Measurements from ENCODE around the gene CUL4A.
A peak's percentile ranks its signal among the peaks of the same experiment; 100 is the strongest.
"Not testable (repeated sequence)": the region's sequence is repeated elsewhere in the genome, so short reads cannot be mapped to it uniquely, and the experiment has no call there.

The CUL4A gene

DNA sequence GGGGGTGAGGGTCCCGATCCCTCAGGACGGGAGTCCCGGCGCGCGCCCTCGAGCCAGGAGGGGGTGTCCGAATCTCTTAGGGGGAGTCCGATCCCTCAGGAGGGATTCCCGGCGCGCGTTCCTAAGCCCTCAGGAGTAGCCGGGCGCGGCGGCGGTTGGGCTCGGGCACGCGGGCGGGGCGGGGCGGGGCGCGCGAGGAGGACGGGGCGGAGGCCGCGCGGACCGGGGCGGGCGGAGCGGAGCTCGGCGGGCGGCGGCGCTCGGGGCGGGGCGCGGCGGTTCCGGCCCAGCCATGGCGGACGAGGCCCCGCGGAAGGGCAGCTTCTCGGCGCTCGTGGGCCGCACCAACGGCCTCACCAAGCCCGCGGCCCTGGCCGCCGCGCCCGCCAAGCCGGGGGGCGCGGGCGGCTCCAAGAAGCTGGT, at the start of gene CUL4A:
CUL4A (plus strand) TSS at position 278 of the 423 bp plus-strand sequence; CDS start at position 293, 15 bp downstream.
- peak; percentile 55 to 62 (median 61) for DNase-seq (ENCODE audit: low read depth in 3 of 3)

DNA sequence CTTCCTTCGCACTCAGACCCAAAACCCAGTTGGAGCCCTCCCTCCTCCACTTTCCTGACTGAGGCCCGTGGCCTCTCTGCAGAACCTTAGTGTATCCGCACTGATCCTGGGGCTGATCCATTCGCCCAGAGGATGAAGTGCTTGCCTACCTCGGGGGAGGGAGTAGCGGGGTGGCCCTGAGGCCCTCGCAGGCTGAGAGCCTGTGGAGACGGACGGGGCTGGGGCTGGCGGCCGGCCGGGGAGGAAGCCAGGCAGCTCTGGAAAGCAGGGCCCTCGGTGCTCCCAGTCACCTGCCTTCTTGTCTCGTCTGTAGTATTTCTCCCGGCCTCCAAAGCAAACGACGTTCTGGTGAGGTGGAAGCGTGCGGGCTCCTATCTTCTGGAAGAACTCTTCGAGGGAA, 49.7 kb upstream of the CUL4A start:
- DNase-seq (ENCODE audit: low read depth in 3 of 3): no peak

DNA sequence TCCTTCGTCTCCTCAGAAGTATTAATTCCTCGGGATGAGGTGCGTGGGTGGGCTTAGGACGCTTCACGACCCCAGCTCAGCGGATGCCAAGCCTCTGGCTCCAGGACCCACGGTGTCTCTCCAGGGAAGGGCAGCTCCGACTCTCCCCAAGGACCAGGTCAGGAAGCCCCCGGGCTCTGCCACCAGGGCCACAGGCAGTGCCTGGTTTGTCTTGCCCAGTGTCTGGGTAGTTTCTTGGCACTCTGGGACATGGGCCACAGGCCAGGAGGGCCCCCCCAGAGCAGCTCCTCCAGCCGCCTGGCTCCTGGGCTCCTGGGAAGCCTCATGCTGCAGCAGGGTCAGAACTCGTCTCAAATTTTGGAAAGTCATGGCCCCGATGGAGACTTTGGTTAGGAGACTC, 48.4 kb upstream of the CUL4A start:
- no peak for DNase-seq (ENCODE audit: low read depth in 3 of 3)

DNA sequence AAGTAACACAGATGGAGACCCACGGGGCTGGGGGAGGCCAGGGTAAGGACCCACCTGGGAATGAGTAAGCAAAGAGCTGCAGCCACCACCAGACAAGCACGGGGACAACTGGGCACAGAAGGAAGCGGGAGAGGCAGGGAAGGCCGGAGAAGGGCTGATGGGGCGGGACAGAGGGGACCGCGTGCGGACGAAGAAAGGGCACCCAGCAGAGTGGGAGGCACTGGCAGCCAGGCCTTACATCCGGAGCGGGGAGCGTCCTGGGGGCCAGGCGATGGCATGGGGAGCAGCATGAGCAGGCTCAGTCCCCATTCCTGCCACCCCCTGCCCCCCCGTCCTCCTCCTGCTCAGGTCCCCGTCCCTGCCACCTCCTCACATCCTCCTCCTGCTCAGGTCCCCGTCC, 48.0 kb upstream of the CUL4A start:
- DNase-seq (ENCODE audit: low read depth in 3 of 3): no peak

DNA sequence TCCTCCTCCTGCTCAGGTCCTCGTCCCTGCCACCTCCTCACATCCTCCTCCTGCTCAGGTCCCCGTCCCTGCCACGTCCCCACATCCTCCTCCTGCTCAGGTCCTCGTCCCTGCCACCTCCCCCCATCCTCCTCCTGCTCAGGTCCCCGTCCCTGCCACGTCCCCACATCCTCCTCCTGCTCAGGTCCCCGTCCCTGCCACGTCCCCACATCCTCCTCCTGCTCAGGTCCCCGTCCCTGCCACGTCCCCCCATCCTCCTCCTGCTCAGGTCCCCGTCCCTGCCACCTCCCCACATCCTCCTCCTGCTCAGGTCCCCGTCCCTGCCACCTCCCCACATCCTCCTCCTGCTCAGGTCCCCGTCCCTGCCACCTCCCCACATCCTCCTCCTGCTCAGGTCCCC, 47.4 kb upstream of the CUL4A start:
- not testable (repeated sequence) for DNase-seq (ENCODE audit: low read depth in 3 of 3)

DNA sequence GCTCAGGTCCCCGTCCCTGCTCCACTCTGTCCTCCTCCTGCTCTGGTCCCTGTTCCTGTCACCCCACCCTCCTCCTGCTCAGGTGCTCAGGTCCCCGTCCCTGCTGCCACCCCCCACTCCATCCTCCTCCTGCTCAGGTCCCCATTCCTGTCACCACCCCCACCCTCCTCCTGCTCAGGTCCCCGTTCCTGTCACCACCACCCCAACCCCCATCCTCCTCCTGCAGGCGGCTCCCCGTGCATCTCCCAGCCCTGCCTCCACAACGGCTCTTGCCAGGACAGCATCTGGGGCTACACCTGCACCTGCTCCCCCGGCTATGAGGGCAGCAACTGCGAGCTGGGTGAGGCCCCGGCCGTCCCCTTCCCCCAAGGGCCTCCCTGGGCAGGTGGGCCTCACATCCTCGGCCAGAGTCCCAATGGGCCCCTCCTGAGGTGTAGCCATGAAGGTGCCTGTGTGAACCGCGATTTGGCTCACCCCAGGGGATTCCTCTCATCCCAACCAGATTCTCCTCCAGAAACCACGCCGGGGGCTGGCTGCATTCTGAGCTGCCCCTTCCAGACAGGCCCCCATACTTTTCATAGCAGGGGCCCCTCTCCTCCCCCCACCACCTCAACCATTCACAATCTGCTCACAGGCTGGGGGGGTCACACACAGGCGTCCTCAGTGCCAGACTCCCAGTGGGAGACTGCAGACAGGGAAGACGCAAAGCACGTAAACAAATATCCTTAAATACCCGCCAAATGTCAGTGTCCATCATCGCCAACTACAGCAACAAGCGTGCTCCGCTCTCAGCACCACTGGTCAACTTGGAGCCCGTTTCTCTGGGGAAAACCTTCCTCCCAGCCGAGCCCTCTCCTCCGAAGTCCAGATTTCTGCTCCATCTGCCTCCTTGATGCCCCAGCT, 46.4 kb upstream of the CUL4A start:
- DNase-seq (ENCODE audit: low read depth in 3 of 3): no peak

DNA sequence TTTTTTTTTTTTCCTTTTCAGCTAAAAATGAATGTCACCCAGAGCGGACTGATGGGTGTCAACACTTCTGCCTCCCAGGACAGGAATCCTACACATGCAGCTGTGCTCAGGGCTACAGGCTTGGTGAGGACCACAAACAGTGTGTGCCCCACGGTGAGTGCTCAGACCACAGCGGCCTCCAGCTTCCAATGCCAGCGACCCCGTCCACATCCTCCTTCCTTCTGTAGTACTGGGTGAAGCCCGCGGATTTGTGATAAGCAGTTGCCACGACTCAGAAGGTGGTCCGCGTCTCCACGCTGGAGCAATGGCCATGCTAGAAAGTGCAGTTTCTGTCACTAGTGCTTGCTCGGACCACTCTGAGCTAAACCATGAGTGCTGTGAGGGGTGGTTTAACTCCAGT, 44.9 kb upstream of the CUL4A start:
- no peak for DNase-seq (ENCODE audit: low read depth in 3 of 3)

DNA sequence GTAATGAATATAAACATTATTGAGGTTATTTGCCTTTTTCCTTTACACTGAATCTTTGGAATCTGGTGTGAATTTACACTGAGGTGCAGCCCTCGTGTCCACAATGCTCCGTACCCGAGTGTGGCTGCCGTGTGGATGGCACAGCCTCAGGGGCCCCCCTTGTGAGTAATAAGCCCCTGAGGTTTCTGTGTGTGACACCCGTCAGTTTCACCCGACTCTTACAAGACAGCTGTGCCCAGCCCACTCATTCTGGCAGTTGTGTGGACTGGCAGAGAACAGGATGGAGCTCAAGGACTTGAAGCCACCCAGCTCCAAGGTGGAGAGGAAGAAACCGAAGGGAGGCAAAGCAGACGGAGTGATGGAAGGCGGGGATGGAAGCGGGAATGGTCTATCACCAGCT, 43.1 kb upstream of the CUL4A start:
- DNase-seq (ENCODE audit: low read depth in 3 of 3): no peak

DNA sequence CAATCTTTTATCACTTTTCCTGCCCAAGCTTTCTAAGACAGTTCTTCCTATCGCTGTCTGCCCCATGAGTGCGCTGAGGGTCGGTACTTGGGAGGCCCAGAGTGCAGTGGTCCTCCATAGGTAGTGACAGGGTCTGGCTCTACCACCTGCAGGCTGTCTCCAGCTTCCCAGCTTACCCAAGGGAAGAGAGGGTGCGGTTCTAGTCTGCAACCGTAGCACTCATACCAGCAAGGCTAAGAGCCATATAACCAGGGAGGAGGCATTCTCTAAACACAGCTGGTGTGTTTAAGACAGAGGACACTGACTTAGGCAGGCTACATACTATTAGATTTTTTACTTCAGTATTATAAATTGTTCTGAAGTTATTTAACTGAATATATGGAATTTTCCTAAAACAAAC, 42.7 kb upstream of the CUL4A start:
- no peak for DNase-seq (ENCODE audit: low read depth in 3 of 3)

DNA sequence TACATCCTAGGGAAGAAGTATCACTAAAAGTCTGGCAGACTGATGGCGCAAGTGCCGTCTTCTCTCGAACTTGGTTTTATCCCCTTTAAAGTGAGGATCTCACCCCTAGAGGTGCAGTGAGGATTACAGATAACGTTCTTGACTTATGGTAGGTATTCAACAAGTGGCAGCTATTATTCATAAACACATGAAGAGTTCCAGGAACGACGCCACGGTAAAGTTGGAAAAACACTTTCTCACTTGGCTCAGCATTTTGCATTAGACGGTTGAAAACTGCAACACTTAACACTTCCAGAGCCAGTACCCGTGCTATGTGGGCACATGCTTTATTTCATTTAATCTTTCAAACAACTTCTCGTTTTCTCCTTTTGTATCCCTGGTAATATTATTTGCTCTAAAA, 42.3 kb upstream of the CUL4A start:
- no peak for DNase-seq (ENCODE audit: low read depth in 3 of 3)

DNA sequence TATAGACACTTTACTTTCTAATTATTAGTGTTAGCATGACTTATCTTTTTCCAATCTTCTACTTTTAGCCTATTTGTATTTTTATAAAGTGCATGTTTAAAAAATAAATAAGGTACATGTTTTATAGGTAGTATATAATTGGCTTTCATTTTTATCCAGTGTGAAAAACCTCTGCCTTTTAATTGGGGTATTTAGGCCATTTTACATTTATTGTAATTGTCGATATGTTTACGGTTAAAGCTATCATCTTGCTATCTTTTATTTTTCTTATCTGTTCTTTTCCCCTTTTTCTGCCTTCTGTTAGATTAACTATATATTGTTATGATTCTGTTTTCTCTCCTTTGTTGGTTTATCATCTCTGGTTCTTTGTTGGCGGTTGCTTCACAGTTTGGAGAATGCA, 41.8 kb upstream of the CUL4A start:
- no peak for DNase-seq (ENCODE audit: low read depth in 3 of 3)

DNA sequence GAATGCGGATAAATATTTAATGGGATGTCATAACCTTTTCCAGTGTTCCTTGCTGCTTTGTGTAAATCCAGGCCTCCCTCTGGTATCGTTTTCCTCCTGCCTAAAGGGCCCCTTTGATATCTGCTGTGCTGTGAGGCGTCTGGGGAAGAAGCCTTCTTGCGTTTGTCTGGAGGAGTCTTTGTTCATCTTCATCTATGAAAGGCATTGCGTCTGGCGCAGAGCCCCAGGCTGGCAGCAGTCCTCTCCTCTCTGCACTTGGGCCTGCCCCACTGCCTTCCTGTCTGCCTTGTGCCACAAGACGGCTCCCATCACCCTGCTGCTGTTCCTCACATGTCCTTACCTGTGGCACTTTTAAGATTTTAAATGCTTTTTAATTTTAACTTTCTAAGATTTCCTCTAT, 41.2 kb upstream of the CUL4A start:
- no peak for DNase-seq (ENCODE audit: low read depth in 3 of 3)

DNA sequence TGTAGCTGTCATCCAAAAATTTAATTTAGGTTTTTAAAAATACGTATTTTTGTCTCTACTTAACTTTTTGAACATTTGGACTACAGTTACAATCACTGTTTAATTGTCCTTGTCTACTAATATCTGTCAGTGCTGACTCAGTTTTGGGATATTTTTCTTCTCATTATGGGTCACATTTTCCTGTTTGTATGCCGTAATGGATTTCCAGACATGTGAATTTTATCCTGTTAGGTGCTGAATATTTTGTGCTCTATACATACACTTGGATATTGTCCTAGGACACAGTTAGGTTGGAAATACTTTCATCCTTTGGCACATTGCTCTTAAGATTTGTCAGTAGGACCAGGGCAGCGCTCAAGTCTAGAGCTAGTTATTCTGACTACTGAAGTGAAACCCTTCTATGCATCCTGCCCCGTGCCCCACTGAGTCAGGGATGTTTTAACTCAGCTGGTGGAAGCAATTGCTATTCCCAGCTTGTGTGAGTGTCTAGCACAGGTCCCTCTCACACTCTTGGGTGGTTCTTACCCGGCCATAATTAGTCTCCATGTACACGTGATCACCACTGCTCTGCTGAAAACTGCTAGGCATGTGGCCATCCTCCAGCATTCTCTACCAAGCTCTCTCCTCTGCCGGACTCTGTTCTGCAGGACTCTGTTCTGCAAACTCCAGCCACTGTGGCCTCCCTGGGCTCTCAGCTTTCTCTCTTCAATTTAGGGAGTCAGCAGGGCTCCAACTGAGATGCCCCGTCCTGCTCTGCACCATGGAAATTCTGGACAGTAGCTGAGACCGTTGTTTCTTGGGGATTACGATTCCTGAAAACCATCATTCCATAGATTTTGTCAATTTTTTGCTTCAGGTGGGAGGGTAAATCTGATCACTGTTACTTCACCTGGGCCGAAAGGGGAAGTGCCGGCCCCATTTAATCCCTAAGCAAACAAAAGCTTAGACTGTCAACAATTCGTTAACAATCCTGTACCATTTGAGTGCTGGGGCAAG, 39.8 kb upstream of the CUL4A start:
- no peak for DNase-seq (ENCODE audit: low read depth in 3 of 3)

DNA sequence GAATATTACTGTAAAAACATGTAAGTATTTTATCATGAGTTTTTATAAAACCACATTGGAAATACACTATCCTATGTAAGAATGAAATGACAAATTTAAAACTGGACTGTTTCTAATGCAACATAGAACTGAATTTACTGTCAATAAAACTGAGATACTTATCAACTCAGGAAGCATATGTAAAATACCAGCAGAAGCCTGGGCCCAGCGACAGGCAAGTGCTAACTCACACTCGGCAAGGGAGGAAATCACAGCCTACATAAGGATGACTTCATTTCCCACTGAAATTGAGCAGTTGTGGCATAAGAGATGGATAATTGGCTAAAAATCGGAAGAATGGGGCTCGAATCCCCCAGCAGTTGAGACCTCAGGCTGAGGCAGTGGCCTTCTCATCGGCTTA, 38.9 kb upstream of the CUL4A start:
- no peak for DNase-seq (ENCODE audit: low read depth in 3 of 3)

DNA sequence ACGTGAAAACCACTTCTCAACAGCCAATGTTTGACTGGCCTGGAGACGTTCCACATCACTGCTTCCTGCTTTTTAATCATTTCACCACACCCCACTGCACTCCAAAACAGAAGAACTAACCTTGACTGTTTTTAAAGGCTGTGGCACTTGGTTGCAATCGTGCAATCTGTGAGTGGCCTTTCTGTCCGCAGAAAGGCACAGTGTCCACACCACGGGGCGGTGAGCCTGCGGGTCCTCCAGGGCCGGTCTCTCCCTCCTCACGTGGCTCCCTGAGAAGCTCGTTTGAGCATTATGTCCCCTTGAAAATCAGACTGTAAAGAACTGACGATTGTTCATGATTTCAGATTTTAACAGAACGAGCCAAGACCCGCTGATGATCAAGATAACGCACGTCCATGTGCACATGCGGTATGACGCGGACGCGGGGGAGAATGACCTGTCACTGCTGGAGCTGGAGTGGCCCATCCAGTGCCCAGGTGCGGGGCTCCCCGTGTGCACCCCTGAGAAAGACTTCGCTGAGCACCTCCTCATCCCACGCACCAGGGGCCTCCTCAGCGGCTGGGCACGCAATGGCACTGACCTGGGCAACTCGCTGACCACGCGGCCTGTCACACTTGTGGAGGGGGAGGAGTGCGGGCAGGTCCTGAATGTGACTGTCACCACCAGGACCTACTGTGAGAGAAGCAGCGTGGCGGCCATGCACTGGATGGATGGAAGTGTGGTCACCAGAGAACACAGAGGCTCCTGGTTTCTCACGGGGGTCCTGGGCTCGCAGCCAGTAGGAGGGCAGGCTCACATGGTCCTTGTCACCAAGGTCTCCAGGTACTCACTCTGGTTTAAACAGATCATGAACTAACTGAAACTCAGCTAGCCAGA, 37.9 kb upstream of the CUL4A start:
- no peak for DNase-seq (ENCODE audit: low read depth in 3 of 3)

DNA sequence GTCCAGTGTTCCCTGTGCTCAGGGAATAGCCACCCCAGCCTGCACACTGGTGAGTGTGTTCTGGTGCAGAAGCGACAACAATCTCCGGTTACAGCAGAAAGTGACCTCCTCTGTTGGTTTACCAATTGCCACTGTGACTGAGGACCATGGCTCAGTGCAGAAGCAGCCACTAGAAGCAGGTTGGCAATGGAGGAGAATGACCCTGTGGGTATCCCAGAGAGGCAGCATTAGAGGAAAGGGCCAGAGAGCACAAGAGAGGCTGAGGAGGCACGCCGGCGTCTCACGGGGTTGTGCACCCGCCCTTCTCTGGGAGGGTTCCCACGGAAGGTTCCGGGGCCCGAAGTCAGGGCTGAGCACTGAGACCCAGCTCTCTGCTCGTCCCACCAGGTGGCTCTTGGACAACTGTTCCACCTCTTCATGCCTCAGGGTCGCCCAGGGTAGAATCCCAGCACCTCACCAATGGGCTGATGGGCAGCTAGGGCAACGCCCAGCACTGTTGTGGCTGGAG, 36.9 kb upstream of the CUL4A start:
- no peak for DNase-seq (ENCODE audit: low read depth in 3 of 3)

DNA sequence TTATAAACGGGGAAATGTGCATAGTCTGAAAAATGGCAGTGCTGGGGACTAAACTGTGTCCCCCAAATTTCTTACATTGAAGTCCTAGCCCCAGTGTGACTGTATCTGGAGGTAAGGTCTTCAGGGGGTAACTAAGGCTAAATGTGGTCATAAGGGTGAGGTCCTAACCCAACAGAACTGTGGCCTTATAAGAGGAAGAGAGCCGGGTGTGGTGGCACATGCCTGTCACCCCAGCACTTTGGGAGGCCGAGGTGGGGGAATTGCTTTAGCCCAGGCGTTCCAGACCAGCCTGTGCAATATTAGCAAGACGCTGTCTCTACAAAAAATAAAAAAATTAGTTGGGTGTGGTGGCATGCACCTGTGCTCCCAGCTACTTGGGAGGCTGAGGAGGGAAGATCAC, 33.1 kb upstream of the CUL4A start:
- DNase-seq (ENCODE audit: low read depth in 3 of 3): peak in 2 of 3 experiments; percentile 45 to 56

DNA sequence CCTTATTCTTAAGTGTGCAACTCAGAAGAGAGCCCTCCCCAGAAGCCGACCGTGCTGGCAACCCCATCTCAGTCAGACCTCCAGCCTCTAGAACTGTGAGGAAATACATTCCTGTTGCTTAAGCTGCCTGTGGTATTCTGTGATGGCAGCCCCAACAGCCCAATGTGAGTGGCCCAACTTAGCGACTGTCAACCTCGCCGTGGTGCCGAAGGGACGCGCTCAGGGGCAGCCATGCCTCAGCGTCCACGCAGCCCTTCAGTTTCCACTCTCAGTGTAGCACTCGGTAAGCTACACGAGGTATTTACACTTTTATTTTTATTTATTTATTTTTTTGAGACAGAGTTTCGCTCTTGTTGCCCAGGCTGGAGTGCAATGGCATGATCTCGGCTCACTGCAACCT, 32.6 kb upstream of the CUL4A start:
- no peak for DNase-seq (ENCODE audit: low read depth in 3 of 3)

DNA sequence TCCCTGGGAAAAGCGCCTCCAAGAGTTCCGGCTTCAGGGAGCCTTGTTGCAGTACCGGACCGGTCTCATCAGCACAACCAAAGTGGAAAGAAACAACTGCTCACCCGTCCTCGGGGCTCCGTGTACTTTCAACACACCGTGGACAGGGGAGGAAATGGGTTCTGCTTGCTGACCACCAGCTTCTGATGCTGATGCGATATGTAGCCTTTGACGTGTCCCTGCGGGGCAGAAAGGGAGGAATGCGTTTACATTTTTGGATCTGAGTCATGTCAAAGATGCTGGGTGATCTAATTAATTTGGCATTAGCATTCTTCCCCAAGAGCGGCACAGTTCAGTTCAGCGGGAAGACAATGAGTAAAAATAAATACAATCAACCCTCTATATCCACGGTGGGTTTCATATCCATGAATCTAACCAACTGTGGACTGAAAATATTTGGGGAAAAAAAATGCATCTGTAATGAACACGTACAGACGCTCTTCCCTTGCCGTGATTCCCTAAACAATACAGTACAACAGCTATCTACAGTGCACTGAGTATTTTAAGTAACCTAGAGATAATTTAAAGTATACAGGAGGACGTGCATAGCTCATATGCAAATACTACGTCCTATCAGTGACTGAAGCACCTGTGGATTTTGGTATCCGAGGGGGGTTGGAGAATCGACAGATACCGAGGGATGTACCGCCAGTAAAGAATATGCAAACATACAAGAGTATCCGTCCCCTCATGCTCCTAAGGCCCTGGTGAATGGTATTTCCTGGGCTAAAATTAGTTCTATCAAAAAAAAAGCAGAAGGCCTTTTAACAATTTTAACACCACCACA, 31.1 kb upstream of the CUL4A start:
- no peak for DNase-seq (ENCODE audit: low read depth in 3 of 3)

DNA sequence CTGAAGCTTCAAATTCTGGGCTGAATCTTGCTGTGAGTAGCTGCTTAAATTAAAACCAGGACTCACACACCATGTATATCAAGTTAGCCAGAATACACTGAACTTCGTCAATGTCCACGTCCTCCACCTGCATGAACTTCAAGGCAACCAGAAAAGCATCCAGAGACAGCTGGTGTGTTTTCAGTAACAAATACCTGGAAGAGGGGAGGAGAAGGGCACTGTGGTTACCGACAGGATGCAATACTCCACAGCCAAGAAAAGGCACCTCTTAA, 30.6 kb upstream of the CUL4A start:
- no peak for DNase-seq (ENCODE audit: low read depth in 3 of 3)

Measured in stimulated activated CD4-positive, alpha-beta T cell treated with anti-CD3 and anti-CD28 coated beads, TNF-alpha, amount 100 ng/mL, for 4 hours (primary cell).